GM19238 (cell line): Measurements from ENCODE around the gene CEP126.

Experiments
- DNase-seq: peaks from one replicate; pipeline ENCODE4 v3.0.0; 2011; ENCODE audit warnings: low spot score; ENCODE audit not compliant: insufficient read length

Gene CEP126

GRCh38 chr11:102007567-102008437 is 93.0 kb downstream of the CEP126 start:
- DNase-seq, result no peak

GRCh38 chr11:102010776-102011494 is 96.1 kb downstream of the CEP126 start:
- DNase-seq, result no peak

GRCh38 chr11:102012946-102013345 is 98.1 kb downstream of the CEP126 start:
- no peak for DNase-seq

GRCh38 chr11:102014756-102015155 is 99.9 kb downstream of the CEP126 start:
- no peak for DNase-seq

- DNase-seq, result no peak
Observed at GRCh38 chr11:102017026-102017425, 102.2 kb downstream of the CEP126 start.

- DNase-seq, result no peak
Observed at GRCh38 chr11:102026217-102026616, 111.4 kb downstream of the CEP126 start.

- DNase-seq, result no peak
Observed at GRCh38 chr11:102026959-102027358, 112.1 kb downstream of the CEP126 start.

- DNase-seq, result no peak
Observed at GRCh38 chr11:102036757-102037156, 121.9 kb downstream of the CEP126 start.

- DNase-seq, result no peak
Observed at GRCh38 chr11:102046841-102047240, 132.0 kb downstream of the CEP126 start.

GRCh38 chr11:102047305-102047924 is 132.6 kb downstream of the CEP126 start, which contains the start of gene CFAP300:
CFAP300 (plus strand) TSS chr11:102047437; CDS start chr11:102047471, 34 bp downstream.
- DNase-seq, result no peak
